Lower leg skin (tissue), 4 donors: ENCODE measurements around the gene CDH13. TPM values are rescaled to one million over a fixed set of nuclear protein-coding genes. Genes with fewer than 3 reads are reported as not detected.

Source experiments
- DNase-seq, 2 donors: peaks; one replicate each; pipeline ENCODE4 v3.0.0-alpha.2; 2019; ENCODE audit warnings: low spot score in 2 of 2
- H3K4me3 ChIP-seq: fragments of 200-600 bp; sonication (generic); 2 replicates; pipeline ENCODE4 v1.5.1; 2017; ENCODE audit warnings: mild to moderate bottlenecking, low read depth; ENCODE audit not compliant: poor library complexity, severe bottlenecking
- CTCF ChIP-seq, 3 donors: fragments of 450-650 bp; IDR thresholded peaks; one replicate each; pipeline ENCODE4 v1.5.1; 2016; ENCODE audit warnings: antibody characterized with exemption in 3 of 3, mild to moderate bottlenecking in 3 of 3, moderate library complexity in 2 of 3
- POLR2A ChIP-seq, 2 donors: fragments of 450-650 bp; IDR thresholded peaks; one replicate each; pipeline ENCODE4 v1.6.1; 2016 to 2017; ENCODE audit warnings: antibody characterized with exemption in 2 of 2, mild to moderate bottlenecking in 1 of 2, moderate library complexity in 1 of 2
- WGBS, 2 donors: methylation state at CpG; one replicate each; pipeline ENCODE4 v1.1.5; 2018; 5-methylcytosine and 5-hydroxymethylcytosine counted together
- intact Hi-C: fragments of 100-400 bp; cut with DNase I; formaldehyde crosslinking; loops from one replicate; pipeline ENCODE4 v1.15.0; 2023; ENCODE audit warnings: low total_unique reads
- total RNA-seq, 4 donors: library from RNA; depleted of rRNA; stranded (reverse); fragments of >200 nt; gene quantifications; one replicate each; pipeline ENCODE4 v1.1.0, GENCODE V29; 2016

The CDH13 gene
- total RNA-seq, 4 donors from 2014 or later: 102 to 246 (median 155) TPM

GRCh38 chr16:83705856-83706255 is 1079.1 kb downstream of the CDH13 start:
- no peak overlapping the region for H3K4me3 ChIP-seq
- WGBS, 2 donors: 84 to 93% methylated on average over 4 of the region's 4 CpGs
- intact Hi-C loops: no loop called here
- no peak for DNase-seq
- TF ChIP-seq POLR2A (IDR thresholded peaks at IDR 0.05) (no peak), CTCF (IDR thresholded peaks at IDR 0.05) (no peak)

- WGBS, 2 donors: 95 to 97% methylated on average over 4 of the region's 4 CpGs
- TF ChIP-seq CTCF (IDR thresholded peaks at IDR 0.05): no peak
- TF ChIP-seq POLR2A (IDR thresholded peaks at IDR 0.05): no peak
- intact Hi-C loops: no loop called here
- no peak overlapping the region for H3K4me3 ChIP-seq
- DNase-seq: no peak
Observed at GRCh38 chr16:83706394-83706793, 1079.6 kb downstream of the CDH13 start.

- no peak for DNase-seq
- TF ChIP-seq CTCF (IDR thresholded peaks at IDR 0.05) (no peak), POLR2A (IDR thresholded peaks at IDR 0.05) (no peak)
- 85 to 86% methylated on average over 3 of the region's 3 CpGs for WGBS, 2 donors
- no peak overlapping the region for H3K4me3 ChIP-seq
- intact Hi-C loops: no loop called here
Observed at GRCh38 chr16:83711069-83711468, 1084.3 kb downstream of the CDH13 start.

- no peak for DNase-seq
Observed at GRCh38 chr16:83713597-83713996, 1086.8 kb downstream of the CDH13 start.

GRCh38 chr16:83714286-83714685 is 1087.5 kb downstream of the CDH13 start:
- TF ChIP-seq POLR2A (IDR thresholded peaks at IDR 0.05): no peak
- no peak for TF ChIP-seq CTCF (IDR thresholded peaks at IDR 0.05)
- no peak for DNase-seq
- H3K4me3 ChIP-seq: no peak overlapping the region
- intact Hi-C loops: no loop called here
- 91 to 93% methylated on average over 4 of the region's 4 CpGs for WGBS, 2 donors

More at GRCh38 chr16:83713597-83713996, 1086.8 kb downstream of the CDH13 start:
- 74 to 88% methylated on average over 4 of the region's 4 CpGs for WGBS, 2 donors
- intact Hi-C loops: no loop called here
- TF ChIP-seq CTCF (IDR thresholded peaks at IDR 0.05): no peak
- no peak for TF ChIP-seq POLR2A (IDR thresholded peaks at IDR 0.05)
- H3K4me3 ChIP-seq: no peak overlapping the region

- WGBS, 2 donors: 76 to 81% methylated on average over 14 of the region's 14 CpGs
Observed at GRCh38 chr16:83715217-83715920, 1088.6 kb downstream of the CDH13 start.

More at GRCh38 chr16:83715217-83715920, 1088.6 kb downstream of the CDH13 start:
- no peak for DNase-seq
- TF ChIP-seq CTCF (IDR thresholded peaks at IDR 0.05) (no peak), POLR2A (IDR thresholded peaks at IDR 0.05) (no peak)
- intact Hi-C loops: no loop called here
- H3K4me3 ChIP-seq: no peak overlapping the region
